HG03558 (cell line): ENCODE measurements around the gene KLHL42.
"Not testable (repeated sequence)": the region's sequence is repeated elsewhere in the genome, so short reads cannot be mapped to it uniquely, and the experiment has no call there.

Experiments
- ATAC-seq: cut with Tn5 transposase; IDR thresholded peaks from one replicate; pipeline ENCODE4 v1.9.1; 2021; ENCODE audit warnings: moderate number of reproducible peaks; ENCODE audit not compliant: unreplicated experiment; ENCODE audit errors: extremely low read depth

KLHL42 gene

GRCh38 chr12:27814411-27814810 is 34.4 kb downstream of the KLHL42 start:
- ATAC-seq, result no peak

- no peak for ATAC-seq
Observed at GRCh38 chr12:27814851-27815591, 35.0 kb downstream of the KLHL42 start.

- ATAC-seq, result no peak
Observed at GRCh38 chr12:27817766-27818165, 37.7 kb downstream of the KLHL42 start.

GRCh38 chr12:27818401-27818918 is 38.4 kb downstream of the KLHL42 start:
- no peak for ATAC-seq

GRCh38 chr12:27820564-27820963 is 40.5 kb downstream of the KLHL42 start:
- no peak for ATAC-seq

- no peak for ATAC-seq
Observed at GRCh38 chr12:27821259-27821973, 41.4 kb downstream of the KLHL42 start.

- ATAC-seq, result peak; percentile 63
Observed at GRCh38 chr12:27822076-27822712, 42.2 kb downstream of the KLHL42 start.

GRCh38 chr12:27823038-27823437 is 43.0 kb downstream of the KLHL42 start:
- ATAC-seq, result no peak

- peak; percentile 29 for ATAC-seq
Observed at GRCh38 chr12:27824126-27824842, 44.3 kb downstream of the KLHL42 start.

GRCh38 chr12:27826076-27826475 is 46.0 kb downstream of the KLHL42 start:
- ATAC-seq, result no peak

- no peak for ATAC-seq
Observed at GRCh38 chr12:27828196-27828595, 48.2 kb downstream of the KLHL42 start.

GRCh38 chr12:27838543-27839185 is 58.6 kb downstream of the KLHL42 start:
- ATAC-seq, result no peak

GRCh38 chr12:27840229-27840999 is 60.4 kb downstream of the KLHL42 start:
- ATAC-seq, result no peak

GRCh38 chr12:27841392-27841882 is 61.4 kb downstream of the KLHL42 start:
- no peak for ATAC-seq

GRCh38 chr12:27843714-27844245 is 63.7 kb downstream of the KLHL42 start:
- ATAC-seq, result no peak

- no peak for ATAC-seq
Observed at GRCh38 chr12:27844366-27845090, 64.5 kb downstream of the KLHL42 start.

- ATAC-seq, result no peak
Observed at GRCh38 chr12:27845187-27845586, 65.2 kb downstream of the KLHL42 start.

GRCh38 chr12:27845706-27846105 is 65.7 kb downstream of the KLHL42 start:
- ATAC-seq, result not testable (repeated sequence)
